Spinal cord (tissue), 10 donors: ENCODE results near the gene SLC43A1. TPM values are rescaled to one million over a fixed set of nuclear protein-coding genes. Genes with fewer than 3 reads are reported as not detected.

Experiments
- DNase-seq, 6 donors: peaks; one replicate each; pipeline versions ENCODE4 v3.0.0 to v3.0.0-alpha.2; 2013 to 2015; ENCODE audit warnings: low spot score in 6 of 6, low read depth in 4 of 6
- H3K27ac ChIP-seq: one replicate; pipeline ENCODE4 v1.5.1; 2013; ENCODE audit warnings: low read depth, low read length, control low read depth
- H3K27me3 ChIP-seq: one replicate; pipeline ENCODE4 v1.6.1; 2013; ENCODE audit warnings: low read length; ENCODE audit not compliant: control insufficient read depth, insufficient read depth
- H3K36me3 ChIP-seq: one replicate; pipeline ENCODE4 v1.6.1; 2013; ENCODE audit warnings: low read length; ENCODE audit not compliant: control insufficient read depth, insufficient read depth
- H3K4me1 ChIP-seq: one replicate; pipeline ENCODE4 v1.6.1; 2013; ENCODE audit warnings: low read length; ENCODE audit not compliant: control insufficient read depth, insufficient read depth
- H3K4me3 ChIP-seq: one replicate; pipeline ENCODE4 v1.5.1; 2013; ENCODE audit warnings: low read depth, low read length, control low read depth
- H3K9me3 ChIP-seq: one replicate; pipeline ENCODE4 v1.6.1; 2013; ENCODE audit warnings: low read length; ENCODE audit not compliant: control insufficient read depth, insufficient read depth
- WGBS: methylation state at CpG from one replicate; pipeline ENCODE4 v1.1.5; 2013; ENCODE audit warnings: missing lambda C conversion rate; ENCODE audit not compliant: insufficient coverage; 5-methylcytosine and 5-hydroxymethylcytosine counted together
- polyA plus RNA-seq, 2 donors: library from polyadenylated mRNA; unstranded; fragments of 120-200 nt; gene quantifications; one replicate each; pipeline ENCODE4 v1.2.1, GENCODE V29; 2013; ENCODE audit not compliant: insufficient read length in 2 of 2
- total RNA-seq, 2 donors: library from RNA; depleted of rRNA in 1 of 2; stranded (reverse); fragments of 120-200 nt in 1 of 2; fragments of >200 nt in 1 of 2; gene quantifications; one replicate each; pipeline versions ENCODE4 v1.2.3 to v1.2.4, GENCODE V29; 2013 to 2014
- donor health status: healthy.

Gene SLC43A1
- total and polyA plus RNA-seq, 4 donors, result 4.0 to 10.4 (median 5.7) TPM

DNA sequence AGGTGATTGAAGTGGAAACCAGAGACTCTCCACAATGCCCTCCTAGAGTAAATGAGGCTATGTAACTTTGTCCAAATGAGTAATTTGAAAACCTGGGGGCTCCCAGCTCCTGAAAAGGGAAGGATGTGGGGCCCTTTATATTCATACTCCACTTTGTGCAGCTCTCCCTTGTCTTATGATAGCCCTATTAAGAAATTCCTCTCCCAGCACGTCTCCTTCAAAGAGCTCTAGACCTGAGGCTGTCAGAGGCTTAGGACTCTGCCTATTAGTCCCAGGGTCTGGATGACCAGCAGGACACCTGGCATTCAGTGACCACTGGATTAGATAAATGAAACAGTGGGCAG is 2.1 kb downstream of the SLC43A1 start:
- Histone ChIP-seq H3K36me3 (no peaks in the 10 kb centered on the region), H3K4me3 (no peak overlapping the region), H3K4me1 (peaks cover 23% of the 10 kb centered on the region), H3K27ac (no peak overlapping the region), H3K9me3 (no peaks in the 10 kb centered on the region), H3K27me3 (peaks cover 31% of the 10 kb centered on the region)
- no peak for DNase-seq
- no CpG with 5 or more reads among the region's 1 CpG for WGBS

DNA sequence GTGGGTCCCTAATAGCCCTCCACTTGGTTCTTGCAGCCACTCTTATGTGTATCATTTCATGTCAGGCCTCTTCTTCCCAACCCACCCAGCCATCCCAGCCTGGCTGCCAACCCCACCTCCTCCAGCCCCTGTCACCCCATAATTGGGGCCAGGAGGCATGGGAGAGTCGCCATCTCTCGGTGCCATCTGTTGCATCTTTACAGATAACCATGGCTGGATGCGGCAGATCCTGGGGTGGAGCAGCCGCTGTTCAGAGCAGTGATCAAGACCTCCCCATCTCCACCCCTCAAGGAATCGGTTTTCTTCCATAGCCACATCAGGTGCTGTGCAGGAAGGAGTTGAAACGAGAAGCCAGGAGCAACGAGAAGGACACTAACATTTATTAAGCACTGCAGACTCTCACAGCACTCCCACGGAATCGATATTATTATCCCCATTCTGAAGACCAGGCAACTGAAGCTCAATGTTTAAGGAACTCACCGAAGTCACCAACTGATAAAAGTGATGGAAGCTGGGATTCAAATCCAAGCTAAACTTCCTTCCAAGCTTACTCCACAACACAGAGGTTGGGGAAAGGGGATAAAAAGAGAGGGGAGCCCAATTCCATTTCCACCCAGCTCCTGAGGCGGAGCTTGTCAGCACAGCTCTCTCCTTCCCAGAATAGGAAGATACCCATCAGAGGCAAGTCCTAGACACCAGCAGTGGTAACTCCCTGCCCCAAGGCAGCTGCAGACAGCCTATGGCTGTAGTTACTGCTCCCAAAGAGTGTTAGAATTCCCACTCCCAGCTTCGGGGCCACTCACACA is 2.7 kb downstream of the SLC43A1 start:
- peaks cover 23% of the 10 kb centered on the region for H3K4me1 ChIP-seq
- DNase-seq, result no peak
- H3K27ac ChIP-seq, result no peak overlapping the region
- WGBS, result 81% methylated on average over 6 of the region's 12 CpGs
- no peak overlapping the region for H3K4me3 ChIP-seq
- H3K27me3 ChIP-seq, result peaks cover 31% of the 10 kb centered on the region
- H3K36me3 ChIP-seq, result no peaks in the 10 kb centered on the region
- no peaks in the 10 kb centered on the region for H3K9me3 ChIP-seq

DNA sequence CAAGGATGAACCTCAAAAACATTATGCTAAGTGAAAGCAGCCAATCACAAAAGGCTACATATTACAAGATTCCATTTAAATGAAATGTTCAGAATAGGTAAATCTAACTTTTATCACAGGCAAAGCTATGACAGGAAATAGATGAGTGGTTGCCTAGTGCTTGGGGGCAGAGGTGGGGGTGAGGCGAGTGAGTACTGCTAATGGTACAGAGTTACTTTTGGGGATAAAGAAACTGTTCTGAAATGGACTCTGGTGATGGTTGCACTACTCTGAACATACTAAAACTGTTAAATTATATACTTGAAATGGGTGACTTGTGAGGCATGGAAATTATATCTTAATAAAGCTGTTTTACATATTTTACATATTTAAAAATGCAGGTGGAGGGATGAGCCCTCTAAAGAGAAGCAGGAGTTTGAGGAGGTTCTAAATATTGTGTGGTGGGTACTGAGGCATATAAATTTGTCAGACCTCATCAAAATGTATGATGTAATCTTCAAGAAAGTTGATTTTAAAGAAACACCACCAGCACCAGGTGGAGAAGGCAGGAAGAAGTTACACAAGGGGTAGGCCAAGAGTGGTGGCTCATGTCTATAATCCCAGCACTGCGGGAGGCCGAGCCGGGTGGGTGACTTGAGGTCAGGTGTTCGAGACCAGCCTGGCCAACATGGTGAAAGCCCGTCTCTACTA is 3.6 kb downstream of the SLC43A1 start:
- DNase-seq, result no peak
- H3K27me3 ChIP-seq, result peaks cover 31% of the 10 kb centered on the region
- peaks cover 23% of the 10 kb centered on the region for H3K4me1 ChIP-seq
- H3K4me3 ChIP-seq, result no peak overlapping the region
- H3K36me3 ChIP-seq, result no peaks in the 10 kb centered on the region
- no peak overlapping the region for H3K27ac ChIP-seq
- no CpG with 5 or more reads among the region's 6 CpGs for WGBS
- H3K9me3 ChIP-seq, result no peaks in the 10 kb centered on the region

DNA sequence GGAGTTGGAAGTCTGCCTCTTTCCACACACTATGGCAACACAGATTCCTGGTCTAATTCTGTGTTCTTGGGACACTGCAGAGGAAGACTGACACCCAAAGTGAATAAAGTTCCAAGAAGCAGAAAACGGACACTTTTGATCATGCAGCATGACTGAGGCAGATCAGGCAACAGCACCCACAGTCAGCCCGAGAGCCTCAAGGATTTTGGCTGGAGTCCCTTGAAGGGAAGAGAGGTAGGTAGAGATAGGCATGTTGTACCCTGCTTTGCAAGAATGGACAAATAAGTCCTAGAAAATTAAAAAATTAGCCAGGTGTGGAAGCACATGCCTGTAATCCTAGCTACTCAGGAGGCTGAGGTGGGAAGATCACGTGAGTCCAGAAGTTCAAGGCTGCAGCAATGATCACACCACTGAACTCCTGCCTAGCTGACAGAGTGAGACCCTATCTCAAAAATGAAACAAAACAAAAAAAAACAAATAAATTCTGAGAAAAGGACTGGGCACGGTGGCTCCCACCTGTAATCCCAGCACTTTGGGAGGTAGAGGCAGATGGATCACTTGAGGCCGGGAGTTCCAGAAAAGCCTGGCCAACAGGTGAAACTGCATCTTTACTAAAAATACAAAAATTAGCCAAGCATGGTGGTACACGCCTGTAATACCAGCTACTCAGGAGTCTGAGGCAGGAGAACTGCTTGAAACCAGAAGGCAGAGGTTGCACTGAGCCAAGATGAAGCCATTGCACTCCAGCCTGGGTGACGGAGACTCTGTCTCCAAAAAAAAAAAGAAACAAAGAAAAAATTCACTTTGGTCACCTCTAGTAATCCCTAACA is 6.9 kb downstream of the SLC43A1 start:
- H3K9me3 ChIP-seq, result no peaks in the 10 kb centered on the region
- no peaks in the 10 kb centered on the region for H3K4me1 ChIP-seq
- WGBS, result 72% methylated on average over 4 of the region's 7 CpGs
- H3K27ac ChIP-seq, result no peak overlapping the region
- peaks cover 6% of the 10 kb centered on the region for H3K27me3 ChIP-seq
- H3K36me3 ChIP-seq, result no peaks in the 10 kb centered on the region
- no peak for DNase-seq
- H3K4me3 ChIP-seq, result no peak overlapping the region

DNA sequence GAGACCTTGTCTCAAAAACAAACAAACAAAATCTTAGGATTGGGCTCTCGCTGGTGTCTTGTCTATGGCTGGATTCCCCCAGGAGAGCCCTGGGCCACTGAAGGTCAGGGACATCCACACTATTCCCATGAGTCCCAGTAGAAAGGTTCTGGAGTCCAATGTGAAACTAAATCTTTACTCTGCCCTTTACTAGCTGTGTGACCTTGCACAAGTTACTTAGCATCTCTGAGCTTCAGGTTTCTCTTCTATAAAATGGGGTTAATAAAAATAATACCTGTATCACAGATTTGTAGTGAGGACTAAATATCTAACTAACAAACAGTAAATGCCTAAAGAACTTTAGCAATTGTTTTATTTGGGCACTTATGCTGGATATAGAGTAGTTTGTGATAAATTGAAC is 9.0 kb downstream of the SLC43A1 start:
- H3K9me3 ChIP-seq, result no peaks in the 10 kb centered on the region
- H3K4me3 ChIP-seq, result no peak overlapping the region
- H3K27ac ChIP-seq, result no peak overlapping the region
- no peaks in the 10 kb centered on the region for H3K4me1 ChIP-seq
- no CpG with 5 or more reads among the region's 1 CpG for WGBS
- H3K27me3 ChIP-seq, result no peaks in the 10 kb centered on the region
- no peak for DNase-seq
- H3K36me3 ChIP-seq, result no peaks in the 10 kb centered on the region

DNA sequence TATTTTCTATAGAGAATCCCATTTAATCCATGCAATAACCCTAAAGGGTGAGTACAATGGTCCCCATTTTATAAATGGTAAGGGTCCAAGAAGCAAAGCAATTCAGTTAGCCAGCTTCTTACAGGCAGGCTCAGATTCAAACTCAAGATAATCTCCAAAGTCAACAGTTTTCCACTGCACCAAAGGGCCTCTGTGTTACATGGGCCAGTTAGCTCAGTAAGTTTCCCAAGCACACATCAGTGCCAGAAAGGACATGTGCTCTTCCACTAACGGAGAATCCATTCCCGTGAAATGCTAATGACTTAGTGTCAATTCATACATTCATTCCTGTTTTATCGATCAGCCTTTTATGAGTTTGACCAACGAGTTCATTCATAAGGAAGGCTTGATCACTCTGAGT is 11.0 kb downstream of the SLC43A1 start:
- Histone ChIP-seq H3K27me3 (no peaks in the 10 kb centered on the region), H3K27ac (no peak overlapping the region), H3K9me3 (no peaks in the 10 kb centered on the region), H3K4me3 (no peak overlapping the region), H3K36me3 (peaks cover 4% of the 10 kb centered on the region), H3K4me1 (peaks cover 12% of the 10 kb centered on the region)
- no peak for DNase-seq
- 95% methylated on average over 3 of the region's 4 CpGs for WGBS

DNA sequence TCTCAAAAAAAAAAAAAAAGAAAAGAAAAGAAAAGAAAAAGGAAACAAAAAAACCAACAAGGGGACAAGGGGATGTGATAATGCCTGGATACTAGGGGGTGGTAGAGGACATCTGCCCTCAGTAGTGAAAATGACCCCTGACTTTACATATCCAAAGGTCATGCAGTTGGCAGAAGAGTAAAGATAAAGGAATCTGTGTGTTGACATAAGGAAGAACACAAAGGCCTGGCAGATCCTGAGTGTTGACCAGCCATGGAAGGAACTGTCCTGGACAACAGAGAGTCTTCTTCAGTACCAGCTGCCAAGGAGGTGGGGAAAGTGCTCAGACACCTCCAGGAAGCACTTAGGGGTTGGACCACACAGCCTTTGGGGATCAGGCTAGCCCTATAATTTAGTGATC is 12.6 kb downstream of the SLC43A1 start:
- no peak overlapping the region for H3K27ac ChIP-seq
- H3K9me3 ChIP-seq, result no peaks in the 10 kb centered on the region
- no peaks in the 10 kb centered on the region for H3K27me3 ChIP-seq
- peaks cover 4% of the 10 kb centered on the region for H3K36me3 ChIP-seq
- DNase-seq, result no peak
- no peak overlapping the region for H3K4me3 ChIP-seq
- peaks cover 21% of the 10 kb centered on the region for H3K4me1 ChIP-seq

DNA sequence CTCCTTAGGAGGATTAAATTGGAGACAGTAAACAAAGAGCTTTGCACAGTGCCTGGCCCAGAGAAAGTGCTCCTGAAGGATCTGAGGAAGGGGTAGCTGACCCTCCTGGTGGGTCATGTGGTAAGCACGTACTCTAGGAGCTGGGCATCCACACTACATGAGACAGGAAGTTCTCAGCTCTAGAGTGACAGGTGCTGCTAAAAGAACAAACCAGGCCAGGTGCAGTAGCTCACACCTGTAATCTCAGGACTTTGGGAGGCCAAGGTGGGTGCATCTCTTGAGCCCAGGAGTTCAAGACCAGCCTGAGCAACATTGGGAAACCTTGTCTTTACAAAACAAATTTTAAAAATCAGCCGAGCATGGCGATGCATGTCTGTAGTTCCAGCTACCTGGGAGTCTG is 13.1 kb downstream of the SLC43A1 start:
- Histone ChIP-seq H3K27me3 (no peaks in the 10 kb centered on the region), H3K27ac (no peak overlapping the region), H3K9me3 (no peaks in the 10 kb centered on the region), H3K4me1 (peaks cover 21% of the 10 kb centered on the region), H3K4me3 (no peak overlapping the region), H3K36me3 (peaks cover 4% of the 10 kb centered on the region)
- no peak for DNase-seq
- 93% methylated on average over 1 of the region's 3 CpGs for WGBS

DNA sequence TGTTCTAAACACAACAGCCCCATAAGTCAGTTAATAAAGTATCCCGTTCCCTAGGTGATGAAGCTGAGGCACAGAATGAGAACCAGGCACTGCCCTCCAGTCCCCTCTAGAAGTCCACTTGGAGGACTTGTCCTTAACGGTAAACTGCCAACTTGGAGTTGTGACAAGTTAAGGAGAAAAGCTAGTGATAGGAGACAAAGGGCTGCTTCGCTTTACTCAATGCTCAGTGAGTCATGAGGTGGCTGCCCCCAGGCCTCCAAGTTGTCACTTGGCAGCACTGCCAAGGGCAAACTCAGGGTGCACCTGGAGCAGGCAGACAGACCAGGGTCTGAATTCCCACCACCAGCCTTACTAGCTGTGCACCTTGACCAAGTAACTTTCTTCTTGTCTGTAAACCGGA is 13.5 kb downstream of the SLC43A1 start:
- 76% methylated on average over 2 of the region's 4 CpGs for WGBS
- H3K9me3 ChIP-seq, result no peaks in the 10 kb centered on the region
- H3K4me3 ChIP-seq, result no peak overlapping the region
- no peak for DNase-seq
- H3K4me1 ChIP-seq, result peaks cover 21% of the 10 kb centered on the region
- peaks cover 4% of the 10 kb centered on the region for H3K36me3 ChIP-seq
- no peaks in the 10 kb centered on the region for H3K27me3 ChIP-seq
- no peak overlapping the region for H3K27ac ChIP-seq
